HEK293 (cell line): ENCODE data around the gene UBB.
A peak's percentile ranks its signal among the peaks of the same experiment; 100 is the strongest.

Experiments
- KLF10 ChIP-seq: fragments of 450-650 bp; IDR thresholded peaks from 2 replicates; pipeline ENCODE4 v1.5.1; 2018; ENCODE audit warnings: missing biosample characterization, mild to moderate bottlenecking, missing genetic modification characterization
- OVOL3 ChIP-seq: fragments of 450-650 bp; formaldehyde crosslinking; IDR thresholded peaks from 2 replicates; pipeline ENCODE4 v1.5.1; 2016; ENCODE audit warnings: missing biosample characterization, missing genetic modification characterization
- PRDM1 ChIP-seq: fragments of 450-650 bp; formaldehyde crosslinking; IDR thresholded peaks from 2 replicates; pipeline ENCODE4; 2016; ENCODE audit warnings: missing biosample characterization, missing genetic modification characterization
- RBAK ChIP-seq: fragments of 450-650 bp; formaldehyde crosslinking; IDR thresholded peaks from 2 replicates; pipeline ENCODE4 v1.5.1; 2016; ENCODE audit warnings: missing biosample characterization, missing genetic modification characterization
- WT1 ChIP-seq: fragments of 450-650 bp; formaldehyde crosslinking; IDR thresholded peaks from 2 replicates; pipeline ENCODE4 v1.5.1; 2016; ENCODE audit warnings: missing biosample characterization, missing genetic modification characterization
- ZBTB21 ChIP-seq: fragments of 450-650 bp; formaldehyde crosslinking; IDR thresholded peaks from 2 replicates; pipeline ENCODE4 v1.5.1; 2017; ENCODE audit warnings: missing biosample characterization, missing genetic modification characterization
- ZBTB49 ChIP-seq: fragments of 450-650 bp; formaldehyde crosslinking; IDR thresholded peaks from 2 replicates; pipeline ENCODE4 v1.5.1; 2016; ENCODE audit warnings: missing biosample characterization, missing genetic modification characterization, low read depth
- ZFHX2 ChIP-seq: fragments of 450-650 bp; formaldehyde crosslinking; conservative IDR thresholded peaks from 2 replicates; pipeline ENCODE4 v1.5.1; 2016; ENCODE audit warnings: missing biosample characterization, missing genetic modification characterization
- ZFP3 ChIP-seq: fragments of 450-650 bp; formaldehyde crosslinking; IDR thresholded peaks from 2 replicates; pipeline ENCODE4 v1.5.1; 2016; ENCODE audit warnings: low read depth, missing biosample characterization, missing genetic modification characterization
- ZNF121 ChIP-seq: fragments of 450-650 bp; formaldehyde crosslinking; IDR thresholded peaks from 2 replicates; pipeline ENCODE4 v1.5.1; 2016; ENCODE audit warnings: missing biosample characterization, missing genetic modification characterization
- ZNF146 ChIP-seq: fragments of 450-650 bp; formaldehyde crosslinking; IDR thresholded peaks from 2 replicates; pipeline ENCODE4 v1.5.1; 2016; ENCODE audit warnings: missing biosample characterization, missing genetic modification characterization
- ZNF223 ChIP-seq: fragments of 450-650 bp; formaldehyde crosslinking; IDR thresholded peaks from 2 replicates; pipeline ENCODE4 v1.5.1; 2016; ENCODE audit warnings: missing biosample characterization, missing genetic modification characterization
- ZNF24 ChIP-seq: fragments of 450-650 bp; formaldehyde crosslinking; IDR thresholded peaks from 2 replicates; pipeline ENCODE4 v1.5.1; 2016; ENCODE audit warnings: missing biosample characterization, missing genetic modification characterization
- ZNF274 ChIP-seq, 2 experiments: fragments of 200-500 bp in 1 of 2; fragments of 450-650 bp in 1 of 2; sonication (Bioruptor generic) in 1 of 2; formaldehyde crosslinking in 1 of 2; IDR thresholded peaks; 2 replicates each; pipeline versions ENCODE4 v1.5.1 to v1.6.1; 2014 to 2016; ENCODE audit warnings: borderline replicate concordance in 1 of 2, inconsistent platforms in 1 of 2, low read length in 1 of 2, missing biosample characterization in 1 of 2, missing genetic modification characterization in 1 of 2
- ZNF366 ChIP-seq: fragments of 450-650 bp; formaldehyde crosslinking; conservative IDR thresholded peaks from 2 replicates; pipeline ENCODE4 v1.5.1; 2016; ENCODE audit warnings: missing biosample characterization, missing genetic modification characterization
- ZNF426 ChIP-seq: fragments of 450-650 bp; formaldehyde crosslinking; IDR thresholded peaks from 2 replicates; pipeline ENCODE4 v1.5.1; 2017; ENCODE audit warnings: missing biosample characterization, missing genetic modification characterization, mild to moderate bottlenecking, inconsistent platforms, moderate library complexity
- ZNF433 ChIP-seq: fragments of 450-650 bp; formaldehyde crosslinking; IDR thresholded peaks from 2 replicates; pipeline ENCODE4 v1.5.1; 2016; ENCODE audit warnings: missing biosample characterization, missing genetic modification characterization, low read depth
- ZNF48 ChIP-seq: fragments of 450-650 bp; formaldehyde crosslinking; IDR thresholded peaks from 2 replicates; pipeline ENCODE4 v1.5.1; 2016; ENCODE audit warnings: missing biosample characterization, missing genetic modification characterization
- ZNF585B ChIP-seq: fragments of 450-650 bp; formaldehyde crosslinking; IDR thresholded peaks from 2 replicates; pipeline ENCODE4 v1.5.1; 2016; ENCODE audit warnings: missing biosample characterization, missing genetic modification characterization
- ZNF600 ChIP-seq: fragments of 450-650 bp; formaldehyde crosslinking; IDR thresholded peaks from 2 replicates; pipeline ENCODE4 v1.5.1; 2016; ENCODE audit warnings: missing biosample characterization, missing genetic modification characterization
- ZNF658 ChIP-seq: fragments of 450-650 bp; formaldehyde crosslinking; IDR thresholded peaks from 2 replicates; pipeline ENCODE4; 2016; ENCODE audit warnings: missing biosample characterization, missing genetic modification characterization
- ZNF768 ChIP-seq: fragments of 450-650 bp; formaldehyde crosslinking; IDR thresholded peaks from 2 replicates; pipeline ENCODE4 v1.5.1; 2018; ENCODE audit warnings: missing biosample characterization, mild to moderate bottlenecking, missing genetic modification characterization
- ZNF830 ChIP-seq: fragments of 450-650 bp; IDR thresholded peaks from 2 replicates; pipeline ENCODE4 v1.5.0; 2018; ENCODE audit warnings: missing biosample characterization, missing genetic modification characterization, low read depth, mild to moderate bottlenecking, moderate library complexity
- TF ChIP-seq, protein P1 (sequence below): fragments of 450-650 bp; formaldehyde crosslinking; IDR thresholded peaks from 2 replicates; pipeline ENCODE4 v1.5.1; 2016; ENCODE audit warnings: missing biosample characterization, missing genetic modification characterization, borderline replicate concordance
- TF ChIP-seq, protein P2 (sequence below): fragments of 450-650 bp; formaldehyde crosslinking; conservative IDR thresholded peaks from 2 replicates; pipeline ENCODE4 v1.5.1; 2016; ENCODE audit warnings: low read depth, missing biosample characterization, missing genetic modification characterization
- TF ChIP-seq, protein P3 (sequence below): fragments of 450-650 bp; formaldehyde crosslinking; IDR thresholded peaks from 2 replicates; pipeline ENCODE4; 2016; ENCODE audit warnings: missing biosample characterization, missing genetic modification characterization
- TF ChIP-seq, protein P4 (sequence below): fragments of 450-650 bp; IDR thresholded peaks from 2 replicates; pipeline ENCODE4 v1.5.1; 2018; ENCODE audit warnings: missing biosample characterization, mild to moderate bottlenecking, missing genetic modification characterization

UBB gene

DNA sequence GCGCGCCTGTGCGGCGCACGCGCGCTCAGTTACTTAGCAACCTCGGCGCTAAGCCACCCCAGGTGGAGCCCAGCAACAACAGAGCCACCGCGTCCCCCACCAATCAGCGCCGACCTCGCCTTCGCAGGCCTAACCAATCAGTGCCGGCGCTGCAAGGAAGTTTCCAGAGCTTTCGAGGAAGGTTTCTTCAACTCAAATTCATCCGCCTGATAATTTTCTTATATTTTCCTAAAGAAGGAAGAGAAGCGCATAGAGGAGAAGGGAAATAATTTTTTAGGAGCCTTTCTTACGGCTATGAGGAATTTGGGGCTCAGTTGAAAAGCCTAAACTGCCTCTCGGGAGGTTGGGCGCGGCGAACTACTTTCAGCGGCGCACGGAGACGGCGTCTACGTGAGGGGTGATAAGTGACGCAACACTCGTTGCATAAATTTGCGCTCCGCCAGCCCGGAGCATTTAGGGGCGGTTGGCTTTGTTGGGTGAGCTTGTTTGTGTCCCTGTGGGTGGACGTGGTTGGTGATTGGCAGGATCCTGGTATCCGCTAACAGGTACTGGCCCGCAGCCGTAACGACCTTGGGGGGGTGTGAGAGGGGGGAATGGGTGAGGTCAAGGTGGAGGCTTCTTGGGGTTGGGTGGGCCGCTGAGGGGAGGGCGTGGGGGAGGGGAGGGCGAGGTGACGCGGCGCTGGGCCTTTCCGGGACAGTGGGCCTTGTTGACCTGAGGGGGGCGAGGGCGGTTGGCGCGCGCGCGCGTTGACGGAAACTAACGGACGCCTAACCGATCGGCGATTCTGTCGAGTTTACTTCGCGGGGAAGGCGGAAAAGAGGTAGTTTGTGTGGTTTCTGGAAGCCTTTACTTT, at the start of gene UBB (continued):
- TF ChIP-seq, protein P1, sequence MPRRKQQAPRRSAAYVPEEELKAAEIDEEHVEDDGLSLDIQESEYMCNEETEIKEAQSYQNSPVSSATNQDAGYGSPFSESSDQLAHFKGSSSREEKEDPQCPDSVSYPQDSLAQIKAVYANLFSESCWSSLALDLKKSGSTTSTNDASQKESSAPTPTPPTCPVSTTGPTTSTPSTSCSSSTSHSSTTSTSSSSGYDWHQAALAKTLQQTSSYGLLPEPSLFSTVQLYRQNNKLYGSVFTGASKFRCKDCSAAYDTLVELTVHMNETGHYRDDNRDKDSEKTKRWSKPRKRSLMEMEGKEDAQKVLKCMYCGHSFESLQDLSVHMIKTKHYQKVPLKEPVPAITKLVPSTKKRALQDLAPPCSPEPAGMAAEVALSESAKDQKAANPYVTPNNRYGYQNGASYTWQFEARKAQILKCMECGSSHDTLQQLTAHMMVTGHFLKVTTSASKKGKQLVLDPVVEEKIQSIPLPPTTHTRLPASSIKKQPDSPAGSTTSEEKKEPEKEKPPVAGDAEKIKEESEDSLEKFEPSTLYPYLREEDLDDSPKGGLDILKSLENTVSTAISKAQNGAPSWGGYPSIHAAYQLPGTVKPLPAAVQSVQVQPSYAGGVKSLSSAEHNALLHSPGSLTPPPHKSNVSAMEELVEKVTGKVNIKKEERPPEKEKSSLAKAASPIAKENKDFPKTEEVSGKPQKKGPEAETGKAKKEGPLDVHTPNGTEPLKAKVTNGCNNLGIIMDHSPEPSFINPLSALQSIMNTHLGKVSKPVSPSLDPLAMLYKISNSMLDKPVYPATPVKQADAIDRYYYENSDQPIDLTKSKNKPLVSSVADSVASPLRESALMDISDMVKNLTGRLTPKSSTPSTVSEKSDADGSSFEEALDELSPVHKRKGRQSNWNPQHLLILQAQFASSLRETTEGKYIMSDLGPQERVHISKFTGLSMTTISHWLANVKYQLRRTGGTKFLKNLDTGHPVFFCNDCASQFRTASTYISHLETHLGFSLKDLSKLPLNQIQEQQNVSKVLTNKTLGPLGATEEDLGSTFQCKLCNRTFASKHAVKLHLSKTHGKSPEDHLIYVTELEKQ, result peak; percentile 86
- TF ChIP-seq ZNF426 (tag by site-specific recombination), result no peak
- TF ChIP-seq ZBTB21 (tag by site-specific recombination), result peak; percentile 89
- TF ChIP-seq ZFP3, result no peak; the same call in 1 of the 2 replicates
- TF ChIP-seq, protein P2, sequence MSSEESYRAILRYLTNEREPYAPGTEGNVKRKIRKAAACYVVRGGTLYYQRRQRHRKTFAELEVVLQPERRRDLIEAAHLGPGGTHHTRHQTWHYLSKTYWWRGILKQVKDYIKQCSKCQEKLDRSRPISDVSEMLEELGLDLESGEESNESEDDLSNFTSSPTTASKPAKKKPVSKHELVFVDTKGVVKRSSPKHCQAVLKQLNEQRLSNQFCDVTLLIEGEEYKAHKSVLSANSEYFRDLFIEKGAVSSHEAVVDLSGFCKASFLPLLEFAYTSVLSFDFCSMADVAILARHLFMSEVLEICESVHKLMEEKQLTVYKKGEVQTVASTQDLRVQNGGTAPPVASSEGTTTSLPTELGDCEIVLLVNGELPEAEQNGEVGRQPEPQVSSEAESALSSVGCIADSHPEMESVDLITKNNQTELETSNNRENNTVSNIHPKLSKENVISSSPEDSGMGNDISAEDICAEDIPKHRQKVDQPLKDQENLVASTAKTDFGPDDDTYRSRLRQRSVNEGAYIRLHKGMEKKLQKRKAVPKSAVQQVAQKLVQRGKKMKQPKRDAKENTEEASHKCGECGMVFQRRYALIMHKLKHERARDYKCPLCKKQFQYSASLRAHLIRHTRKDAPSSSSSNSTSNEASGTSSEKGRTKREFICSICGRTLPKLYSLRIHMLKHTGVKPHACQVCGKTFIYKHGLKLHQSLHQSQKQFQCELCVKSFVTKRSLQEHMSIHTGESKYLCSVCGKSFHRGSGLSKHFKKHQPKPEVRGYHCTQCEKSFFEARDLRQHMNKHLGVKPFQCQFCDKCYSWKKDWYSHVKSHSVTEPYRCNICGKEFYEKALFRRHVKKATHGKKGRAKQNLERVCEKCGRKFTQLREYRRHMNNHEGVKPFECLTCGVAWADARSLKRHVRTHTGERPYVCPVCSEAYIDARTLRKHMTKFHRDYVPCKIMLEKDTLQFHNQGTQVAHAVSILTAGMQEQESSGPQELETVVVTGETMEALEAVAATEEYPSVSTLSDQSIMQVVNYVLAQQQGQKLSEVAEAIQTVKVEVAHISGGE (tag by site-specific recombination), result peak; percentile 26; the same call in 1 of the 2 replicates
- peak; percentile 17; the same call in 1 of the 2 replicates for TF ChIP-seq ZNF121 (tag by site-specific recombination)
- no peak for TF ChIP-seq ZNF48 (tag by site-specific recombination)
- peak; percentile 96 for TF ChIP-seq ZNF24 (tag by site-specific recombination)
- TF ChIP-seq, protein P3, sequence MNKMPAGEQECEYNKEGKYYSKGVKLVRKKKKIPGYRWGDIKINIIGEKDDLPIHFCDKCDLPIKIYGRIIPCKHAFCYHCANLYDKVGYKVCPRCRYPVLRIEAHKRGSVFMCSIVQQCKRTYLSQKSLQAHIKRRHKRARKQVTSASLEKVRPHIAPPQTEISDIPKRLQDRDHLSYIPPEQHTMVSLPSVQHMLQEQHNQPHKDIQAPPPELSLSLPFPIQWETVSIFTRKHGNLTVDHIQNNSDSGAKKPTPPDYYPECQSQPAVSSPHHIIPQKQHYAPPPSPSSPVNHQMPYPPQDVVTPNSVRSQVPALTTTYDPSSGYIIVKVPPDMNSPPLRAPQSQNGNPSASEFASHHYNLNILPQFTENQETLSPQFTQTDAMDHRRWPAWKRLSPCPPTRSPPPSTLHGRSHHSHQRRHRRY (tag by site-specific recombination), result 0 out of 2 replicates have a peak, but pooled peaks have one; percentile 17
- TF ChIP-seq ZNF658 (tag by site-specific recombination), result no peak
- no peak for TF ChIP-seq ZNF830
- TF ChIP-seq ZNF600 (tag by site-specific recombination), result no peak
- TF ChIP-seq ZNF274 (IDR thresholded peaks at IDR 0.05; ENCODE audit: low read length), result no peak
- TF ChIP-seq ZNF274 (tag by site-specific recombination; IDR thresholded peaks at IDR 0.05; ENCODE audit: borderline replicate concordance), result no peak
- TF ChIP-seq KLF10, result peak; percentile 71
- no peak for TF ChIP-seq ZNF768 (tag by site-specific recombination)
- peak; percentile 18 for TF ChIP-seq OVOL3 (tag by site-specific recombination)
- TF ChIP-seq, protein P4, sequence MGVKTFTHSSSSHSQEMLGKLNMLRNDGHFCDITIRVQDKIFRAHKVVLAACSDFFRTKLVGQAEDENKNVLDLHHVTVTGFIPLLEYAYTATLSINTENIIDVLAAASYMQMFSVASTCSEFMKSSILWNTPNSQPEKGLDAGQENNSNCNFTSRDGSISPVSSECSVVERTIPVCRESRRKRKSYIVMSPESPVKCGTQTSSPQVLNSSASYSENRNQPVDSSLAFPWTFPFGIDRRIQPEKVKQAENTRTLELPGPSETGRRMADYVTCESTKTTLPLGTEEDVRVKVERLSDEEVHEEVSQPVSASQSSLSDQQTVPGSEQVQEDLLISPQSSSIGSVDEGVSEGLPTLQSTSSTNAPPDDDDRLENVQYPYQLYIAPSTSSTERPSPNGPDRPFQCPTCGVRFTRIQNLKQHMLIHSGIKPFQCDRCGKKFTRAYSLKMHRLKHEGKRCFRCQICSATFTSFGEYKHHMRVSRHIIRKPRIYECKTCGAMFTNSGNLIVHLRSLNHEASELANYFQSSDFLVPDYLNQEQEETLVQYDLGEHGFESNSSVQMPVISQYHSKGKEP (tag by site-specific recombination), result peak; percentile 86; the same call in 1 of the 2 replicates
- no peak for TF ChIP-seq ZBTB49 (tag by site-specific recombination)
- TF ChIP-seq ZNF585B (tag by site-specific recombination), result no peak
- TF ChIP-seq PRDM1 (tag by site-specific recombination), result peak; percentile 46; the same call in 1 of the 2 replicates
- TF ChIP-seq RBAK (tag by site-specific recombination), result no peak
- peak; percentile 44; the same call in 1 of the 2 replicates for TF ChIP-seq ZNF223 (tag by site-specific recombination)
- TF ChIP-seq ZNF433 (tag by site-specific recombination), result 0 out of 2 replicates have a peak, but pooled peaks have one; percentile 20
- TF ChIP-seq ZNF146 (tag by site-specific recombination), result peak; percentile 85
- peak; percentile 91 for TF ChIP-seq ZFHX2 (tag by site-specific recombination)
- 0 out of 2 replicates have a peak, but pooled peaks have one; percentile 6 for TF ChIP-seq ZNF366 (tag by site-specific recombination)
- peak; percentile 67 for TF ChIP-seq WT1
